ENCODE measurements around the gene HSD17B4.

HSD17B4 gene

GRCh38 chr5:119454171-119454570 lies 1.9 kb downstream of the HSD17B4 start:
- no peak for DNase-seq (ENCODE audit: low read depth)
- no peak overlapping the region for H3K4me3 ChIP-seq (ENCODE audit: low read depth, low read length)
- TF ChIP-seq, protein P1, sequence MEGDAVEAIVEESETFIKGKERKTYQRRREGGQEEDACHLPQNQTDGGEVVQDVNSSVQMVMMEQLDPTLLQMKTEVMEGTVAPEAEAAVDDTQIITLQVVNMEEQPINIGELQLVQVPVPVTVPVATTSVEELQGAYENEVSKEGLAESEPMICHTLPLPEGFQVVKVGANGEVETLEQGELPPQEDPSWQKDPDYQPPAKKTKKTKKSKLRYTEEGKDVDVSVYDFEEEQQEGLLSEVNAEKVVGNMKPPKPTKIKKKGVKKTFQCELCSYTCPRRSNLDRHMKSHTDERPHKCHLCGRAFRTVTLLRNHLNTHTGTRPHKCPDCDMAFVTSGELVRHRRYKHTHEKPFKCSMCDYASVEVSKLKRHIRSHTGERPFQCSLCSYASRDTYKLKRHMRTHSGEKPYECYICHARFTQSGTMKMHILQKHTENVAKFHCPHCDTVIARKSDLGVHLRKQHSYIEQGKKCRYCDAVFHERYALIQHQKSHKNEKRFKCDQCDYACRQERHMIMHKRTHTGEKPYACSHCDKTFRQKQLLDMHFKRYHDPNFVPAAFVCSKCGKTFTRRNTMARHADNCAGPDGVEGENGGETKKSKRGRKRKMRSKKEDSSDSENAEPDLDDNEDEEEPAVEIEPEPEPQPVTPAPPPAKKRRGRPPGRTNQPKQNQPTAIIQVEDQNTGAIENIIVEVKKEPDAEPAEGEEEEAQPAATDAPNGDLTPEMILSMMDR (IDR thresholded peaks at IDR 0.05; ENCODE audit: insufficient read depth, low read depth, low read length, missing control alignments), result no peak

DNA sequence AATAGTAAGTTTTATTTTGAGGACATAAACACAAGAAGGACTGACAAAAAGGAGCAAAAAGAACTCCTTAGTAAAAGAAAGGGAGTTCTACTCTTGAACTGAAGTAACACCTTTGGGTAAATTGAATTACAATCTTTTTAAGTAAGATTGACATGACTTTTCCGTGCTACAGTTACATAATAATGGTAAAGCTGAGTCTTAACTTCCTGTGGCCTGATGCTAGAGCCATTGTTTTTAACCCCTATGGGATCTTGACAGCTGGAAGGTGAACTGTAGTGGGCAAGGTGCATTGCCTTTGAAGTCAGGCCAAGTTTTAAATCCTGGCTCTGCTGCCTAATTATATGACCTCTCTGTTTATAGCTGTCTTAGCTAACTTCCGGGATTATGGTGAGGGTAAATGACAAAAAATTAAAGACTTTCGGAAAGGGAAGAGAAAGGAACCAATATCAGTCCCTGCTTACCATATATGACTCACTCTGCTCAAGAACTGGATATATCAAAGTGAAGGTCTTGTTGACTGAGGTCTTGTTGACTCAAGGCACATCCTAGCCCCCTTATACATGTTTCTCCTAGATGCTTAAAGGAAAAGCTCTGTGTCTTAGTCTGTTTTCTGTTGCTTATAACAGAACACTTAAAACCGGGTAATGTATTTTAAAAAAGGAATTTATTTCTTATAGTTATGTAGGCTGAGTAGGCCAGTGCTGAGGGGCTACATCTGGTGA lies 6.8 kb downstream of the HSD17B4 start:
- H3K4me3 ChIP-seq (ENCODE audit: low read depth, low read length), result no peak overlapping the region
- TF ChIP-seq, protein P1 (IDR thresholded peaks at IDR 0.05; ENCODE audit: insufficient read depth, low read depth, low read length, missing control alignments), result no peak
- DNase-seq (ENCODE audit: low read depth), result no peak

GRCh38 chr5:119465640-119466039 lies 13.3 kb downstream of the HSD17B4 start:
- no peak for DNase-seq (ENCODE audit: low read depth)
- TF ChIP-seq, protein P1 (IDR thresholded peaks at IDR 0.05; ENCODE audit: insufficient read depth, low read depth, low read length, missing control alignments), result no peak
- no peak overlapping the region for H3K4me3 ChIP-seq (ENCODE audit: low read depth, low read length)

DNA sequence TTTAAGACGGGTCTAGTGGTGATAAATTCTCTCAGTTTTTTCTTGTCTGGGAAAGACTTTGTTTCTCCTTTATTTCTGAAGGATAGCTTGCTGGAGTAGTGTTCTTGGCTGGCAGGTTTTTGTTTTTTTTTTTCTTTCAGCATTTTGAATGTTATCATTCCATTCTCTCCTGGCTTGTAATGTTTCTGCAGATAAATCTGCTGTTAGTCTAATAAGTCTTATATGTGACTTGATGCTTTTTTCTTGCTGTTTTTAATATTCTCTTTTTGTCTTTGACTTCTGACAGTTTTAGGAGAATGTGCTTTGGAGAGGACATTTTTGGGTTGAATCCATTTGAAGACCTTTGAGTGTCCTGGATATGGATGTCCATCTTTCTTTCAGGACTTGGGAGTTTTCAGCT lies 16.0 kb downstream of the HSD17B4 start:
- TF ChIP-seq, protein P1 (IDR thresholded peaks at IDR 0.05; ENCODE audit: insufficient read depth, low read depth, low read length, missing control alignments), result no peak
- no peak for DNase-seq (ENCODE audit: low read depth)
- no peak overlapping the region for H3K4me3 ChIP-seq (ENCODE audit: low read depth, low read length)

GRCh38 chr5:119470105-119470763 lies 17.9 kb downstream of the HSD17B4 start:
- no peak overlapping the region for H3K4me3 ChIP-seq (ENCODE audit: low read depth, low read length)
- DNase-seq (ENCODE audit: low read depth), result peak; percentile 76
- TF ChIP-seq, protein P1 (IDR thresholded peaks at IDR 0.05; ENCODE audit: insufficient read depth, low read depth, low read length, missing control alignments), result no peak

- TF ChIP-seq, protein P1 (IDR thresholded peaks at IDR 0.05; ENCODE audit: insufficient read depth, low read depth, low read length, missing control alignments), result peak; percentile 61
- no peak overlapping the region for H3K4me3 ChIP-seq (ENCODE audit: low read depth, low read length)
- DNase-seq (ENCODE audit: low read depth), result peak; percentile 60
Measured at GRCh38 chr5:119470851-119471451, 18.7 kb downstream of the HSD17B4 start.

Measured in GM12865 (cell line).